Gastroesophageal sphincter (tissue), 3 donors: ENCODE measurements around the gene ASB1.

Experiments used
- CTCF ChIP-seq, 4 experiments: fragments of 200-600 bp in 2 of 4; fragments of 450-650 bp in 2 of 4; sonication (generic) in 1 of 4; IDR thresholded peaks; one replicate each; pipeline ENCODE4 v1.5.1; 2017 to 2019; ENCODE audit warnings: antibody characterized with exemption in 4 of 4, mild to moderate bottlenecking in 2 of 4, moderate library complexity in 2 of 4
- POLR2A ChIP-seq, 2 donors: fragments of 450-650 bp; IDR thresholded peaks; one replicate each; pipeline ENCODE4 v1.6.1; 2017; ENCODE audit warnings: antibody characterized with exemption in 2 of 2, mild to moderate bottlenecking in 2 of 2, moderate library complexity in 1 of 2
- POLR2AphosphoS5 ChIP-seq: sonication (generic); formaldehyde crosslinking; IDR thresholded peaks from one replicate; pipeline ENCODE4 v1.6.1; 2017; ENCODE audit warnings: antibody characterized with exemption

GRCh38 chr2:238428866-238429265 lies 2.1 kb downstream of the ASB1 start:
- TF ChIP-seq CTCF (IDR thresholded peaks at IDR 0.05) (no peak), POLR2A (IDR thresholded peaks at IDR 0.05) (no peak), POLR2AphosphoS5 (no peak)
